GM23248 (cell line): ENCODE results near the gene GOLGA1.

Experiments
- EZH2 ChIP-seq: fragments of 200-600 bp; sonication (generic); IDR thresholded peaks from 2 replicates; pipeline ENCODE4 v1.6.1; 2018; ENCODE audit warnings: antibody characterized with exemption, mild to moderate bottlenecking; ENCODE audit not compliant: insufficient read depth, poor library complexity, severe bottlenecking
- EZH2phosphoT487 ChIP-seq: fragments of 200-600 bp; sonication (generic); IDR thresholded peaks from 2 replicates; pipeline ENCODE4 v1.6.1; 2018; ENCODE audit warnings: antibody characterized with exemption, moderate library complexity, mild to moderate bottlenecking, low read depth; ENCODE audit not compliant: insufficient read depth

DNA sequence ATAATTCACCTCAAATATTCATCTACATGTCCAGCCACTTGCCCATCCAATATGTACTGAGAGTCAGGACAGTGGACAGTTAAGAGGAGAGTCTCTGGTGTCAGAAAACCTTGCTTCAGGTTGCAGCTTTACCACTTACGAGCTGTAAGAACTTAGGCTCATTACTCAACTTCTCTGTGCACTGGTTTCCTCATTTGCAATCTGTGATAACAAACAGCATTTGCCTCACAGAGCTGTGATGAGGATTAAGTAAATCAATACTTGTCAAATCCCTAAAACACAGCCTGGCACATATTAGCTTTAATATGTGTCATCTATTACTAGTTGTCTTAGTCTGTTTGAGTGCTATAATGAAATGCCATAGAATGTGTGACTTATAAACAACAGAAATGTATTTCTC lies 8.6 kb downstream of the GOLGA1 start:
- TF ChIP-seq EZH2 (no peak), EZH2phosphoT487 (no peak)
